EL (cell line): ENCODE data around the gene CDYL.

Experiments used
- DNase-seq: peaks from one replicate; pipeline ENCODE4 v3.0.0-alpha.2; 2016

CDYL gene

GRCh38 chr6:4776131-4776492 lies at the start of gene CDYL:
CDYL (plus strand) TSS chr6:4776404; CDS start chr6:4776784, 380 bp downstream.
- peak; percentile 91 for DNase-seq

DNA sequence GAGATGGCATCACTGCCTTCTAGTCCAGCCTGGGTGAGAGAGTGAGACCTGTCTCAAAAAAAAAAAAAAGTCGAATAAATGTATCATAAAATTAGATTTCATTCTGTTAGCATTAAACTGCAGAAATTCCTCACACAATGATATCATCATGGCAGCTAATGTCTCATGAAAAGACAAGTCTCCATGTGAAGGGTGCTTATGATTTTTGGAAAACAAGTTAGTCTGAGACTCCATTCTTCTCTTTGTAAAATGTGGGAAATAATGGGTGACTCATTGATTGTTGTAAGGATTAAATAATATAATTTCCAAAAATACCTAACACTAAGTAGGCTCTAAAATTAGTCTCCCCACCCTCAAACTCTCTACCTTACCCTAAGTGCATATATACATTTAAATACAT lies 49.6 kb upstream of the CDYL start:
- DNase-seq: no peak

DNA sequence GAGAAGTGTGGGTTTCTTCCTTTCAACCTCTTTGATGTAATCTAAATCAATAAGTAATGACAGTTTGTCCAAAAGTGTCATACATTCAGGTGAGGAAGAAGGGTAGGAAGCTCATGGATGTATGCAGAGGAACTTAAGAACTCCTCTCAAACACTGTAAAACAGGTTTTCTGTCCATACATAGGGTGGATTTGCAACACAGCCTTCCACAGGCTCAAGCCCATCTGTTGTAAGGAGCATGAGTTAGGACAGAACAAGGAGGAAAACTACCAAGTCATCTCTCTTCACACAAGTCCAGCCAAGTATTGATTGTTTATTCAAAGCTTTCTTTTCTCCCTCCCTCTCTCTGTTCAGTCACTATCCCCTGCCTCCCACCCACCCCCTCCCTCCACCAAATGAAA lies 49.0 kb upstream of the CDYL start:
- no peak for DNase-seq

GRCh38 chr6:4727671-4728435 lies 48.4 kb upstream of the CDYL start:
- DNase-seq: no peak

DNA sequence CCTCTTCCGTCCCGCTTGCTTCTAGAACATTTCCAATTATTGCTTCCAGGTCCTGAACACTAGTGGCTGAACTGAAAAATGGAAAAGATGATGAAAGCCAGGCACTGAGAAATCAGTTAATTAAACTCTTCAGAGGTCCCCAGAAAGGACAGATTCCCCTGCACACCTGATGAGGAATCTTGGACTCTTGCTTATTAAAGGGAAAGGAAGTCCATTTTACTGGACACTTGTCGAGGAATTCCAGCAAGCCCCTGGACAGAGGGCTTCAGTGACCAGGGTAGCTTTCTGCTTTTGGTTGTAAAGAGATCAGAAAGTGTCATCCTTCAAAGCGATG lies 47.8 kb upstream of the CDYL start:
- no peak for DNase-seq

DNA sequence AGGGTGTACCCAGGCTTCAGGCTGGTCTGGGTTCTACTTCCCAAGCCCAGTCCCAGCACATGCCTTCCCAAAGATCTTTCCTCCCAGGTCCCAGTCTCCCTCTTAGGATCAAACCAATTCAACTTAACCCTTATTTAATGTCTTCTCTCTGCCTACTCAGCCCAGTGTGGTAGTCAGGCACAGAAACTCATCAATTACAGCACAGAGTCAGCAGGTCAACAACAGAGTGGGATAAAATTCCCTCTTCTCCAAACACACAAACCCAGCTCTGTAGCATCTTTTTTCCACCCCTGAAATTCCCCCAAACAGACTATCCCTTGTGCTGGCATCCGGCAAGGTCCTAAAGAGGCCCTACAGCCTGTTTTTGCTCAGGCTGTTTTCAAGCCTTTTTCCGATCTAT lies 47.3 kb upstream of the CDYL start:
- DNase-seq: no peak

- no peak for DNase-seq
Observed at GRCh38 chr6:4731996-4732395, 44.2 kb upstream of the CDYL start.

DNA sequence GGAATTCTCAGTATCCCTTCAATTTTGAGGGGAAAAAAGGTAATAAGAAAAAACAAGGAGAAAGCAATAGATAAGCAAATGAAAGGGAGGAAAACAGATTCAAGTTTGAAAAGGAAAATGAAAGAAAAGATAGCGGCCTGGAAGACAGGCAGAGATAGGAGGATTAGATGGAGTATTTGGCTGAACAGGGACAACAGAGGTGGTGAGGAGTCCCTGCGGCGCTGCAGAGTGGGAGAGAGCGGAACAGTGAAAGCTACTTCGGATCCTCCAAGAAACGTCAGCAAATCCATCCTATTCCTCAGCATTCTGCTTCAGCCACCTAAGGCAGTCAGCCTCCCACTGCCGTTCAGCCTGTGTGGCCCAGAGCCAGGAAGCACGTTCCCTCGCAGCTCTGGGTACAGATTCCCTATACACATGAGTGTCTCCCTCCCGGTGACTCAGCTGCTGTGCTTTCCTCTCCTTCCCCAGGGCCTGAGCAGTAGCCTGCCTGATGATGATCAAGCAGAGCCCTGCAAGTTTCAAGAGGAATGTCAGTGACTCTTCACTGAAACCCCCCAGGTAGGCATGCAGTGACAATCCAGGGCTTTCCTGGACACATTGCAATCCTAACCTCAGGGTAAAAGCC lies 43.4 kb upstream of the CDYL start:
- peak; percentile 96 for DNase-seq

- no peak for DNase-seq
Observed at GRCh38 chr6:4736371-4736873, 39.8 kb upstream of the CDYL start.

- no peak for DNase-seq
Observed at GRCh38 chr6:4740032-4740431, 36.2 kb upstream of the CDYL start.

DNA sequence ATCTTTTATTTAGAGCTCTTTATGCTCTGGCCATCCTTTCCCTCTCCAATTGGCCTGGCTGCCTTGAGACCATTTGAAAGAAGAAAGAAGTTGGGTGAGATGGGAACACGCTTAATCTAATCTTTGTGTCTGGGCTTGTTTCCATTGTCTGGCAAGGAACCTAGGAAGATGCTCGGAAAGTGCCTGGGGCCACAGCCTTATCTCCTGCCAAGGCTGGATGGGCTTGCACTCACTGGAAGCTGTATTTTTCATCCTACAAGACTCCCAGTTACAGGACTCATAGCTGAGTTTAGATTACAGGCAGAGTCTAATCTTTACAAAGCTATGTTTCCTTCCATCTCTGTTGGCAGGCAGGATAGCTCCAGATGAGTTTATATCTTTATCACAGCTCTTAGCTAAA lies 33.1 kb upstream of the CDYL start:
- DNase-seq: no peak

- no peak for DNase-seq
Observed at GRCh38 chr6:4743926-4744325, 32.3 kb upstream of the CDYL start.

DNA sequence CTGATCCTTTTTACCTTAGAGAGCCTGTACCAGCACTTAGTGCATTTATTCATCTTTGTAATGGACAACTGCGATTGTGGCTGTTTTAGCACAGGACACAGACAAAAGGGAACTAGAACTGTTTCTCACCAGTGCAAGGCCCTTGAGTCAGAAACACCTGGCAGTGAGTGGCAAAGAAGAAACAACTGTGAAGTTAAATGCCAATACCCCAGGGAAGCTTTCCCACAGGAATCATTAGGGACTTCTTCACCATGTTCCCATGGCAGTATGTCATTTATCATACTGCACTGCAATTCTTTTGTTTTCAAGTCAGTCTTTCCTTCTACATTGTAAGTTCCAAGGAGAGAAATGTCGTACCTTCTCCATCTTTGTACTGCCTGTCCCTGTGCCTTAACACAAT lies 28.6 kb upstream of the CDYL start:
- DNase-seq: no peak

DNA sequence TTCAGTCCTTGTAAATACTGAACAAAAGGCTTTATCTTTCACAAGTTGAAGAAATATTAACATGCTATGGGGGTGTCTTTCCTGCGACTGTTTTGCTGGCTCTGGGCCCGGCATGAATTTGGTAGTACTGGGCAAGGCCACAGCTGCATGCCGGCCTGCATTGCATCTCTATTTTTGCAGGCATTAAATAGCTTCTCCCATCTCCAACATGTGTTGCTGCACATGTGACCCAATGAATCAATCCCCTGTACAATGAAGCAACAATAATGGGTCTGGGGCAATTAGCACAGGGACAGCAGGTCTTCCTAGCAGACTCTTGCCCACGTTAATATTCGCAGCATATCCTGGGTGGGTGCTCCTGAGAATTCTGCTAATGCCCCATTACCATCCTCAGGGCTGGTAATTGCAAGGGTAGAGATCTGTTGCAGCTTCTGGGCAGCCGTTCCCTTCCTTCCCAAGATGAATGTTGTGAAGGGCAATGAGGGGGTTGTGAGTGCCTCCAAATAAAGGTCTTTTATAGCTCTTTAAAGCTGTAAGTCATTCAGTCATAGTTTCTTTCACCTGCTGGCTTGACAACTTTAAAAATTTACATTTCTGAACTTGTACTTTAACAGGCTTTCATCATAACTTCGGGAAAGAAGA lies 24.3 kb upstream of the CDYL start:
- no peak for DNase-seq

- no peak for DNase-seq
Observed at GRCh38 chr6:4756247-4756646, 20.0 kb upstream of the CDYL start.

- DNase-seq: no peak
Observed at GRCh38 chr6:4759997-4760396, 16.2 kb upstream of the CDYL start.

GRCh38 chr6:4760773-4761172 lies 15.4 kb upstream of the CDYL start:
- no peak for DNase-seq

DNA sequence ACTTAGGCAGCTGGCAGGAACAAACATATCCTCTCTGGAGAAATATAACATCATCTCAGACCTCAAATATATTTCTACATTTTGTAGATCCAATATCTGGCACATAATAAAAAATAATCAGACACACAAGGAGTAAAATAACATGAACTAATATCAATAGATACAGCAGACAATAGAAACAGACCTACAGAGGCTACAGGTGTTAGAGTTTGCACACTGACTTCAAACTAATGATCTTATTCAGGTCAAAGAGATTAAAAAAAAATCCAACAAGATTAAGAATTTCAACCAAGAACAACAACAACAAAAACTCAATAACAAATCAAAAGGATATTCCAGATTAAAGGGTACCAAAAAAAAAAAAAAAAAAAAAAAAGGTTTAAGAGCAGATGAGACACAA lies 13.9 kb upstream of the CDYL start:
- no peak for DNase-seq

GRCh38 chr6:4763921-4764320 lies 12.3 kb upstream of the CDYL start:
- DNase-seq: no peak

DNA sequence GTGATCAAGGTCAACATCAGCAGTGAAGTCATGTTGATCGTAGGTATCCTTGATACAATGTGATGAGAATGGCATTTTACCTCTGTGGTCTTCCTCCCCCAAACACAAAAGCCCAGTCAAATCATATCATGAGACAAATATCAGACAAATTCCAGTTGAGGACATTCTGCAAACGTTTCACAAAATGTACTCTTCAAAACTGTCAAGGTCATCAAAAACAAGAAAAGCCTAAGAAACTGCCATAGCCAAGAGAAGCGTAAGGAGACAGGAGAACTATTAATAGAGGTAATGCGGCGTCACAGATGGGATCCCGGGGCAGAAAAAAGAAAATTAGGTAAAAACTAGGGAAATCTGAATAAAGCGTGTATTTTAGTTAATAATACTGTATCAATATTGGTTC lies 7.4 kb upstream of the CDYL start:
- DNase-seq: no peak

DNA sequence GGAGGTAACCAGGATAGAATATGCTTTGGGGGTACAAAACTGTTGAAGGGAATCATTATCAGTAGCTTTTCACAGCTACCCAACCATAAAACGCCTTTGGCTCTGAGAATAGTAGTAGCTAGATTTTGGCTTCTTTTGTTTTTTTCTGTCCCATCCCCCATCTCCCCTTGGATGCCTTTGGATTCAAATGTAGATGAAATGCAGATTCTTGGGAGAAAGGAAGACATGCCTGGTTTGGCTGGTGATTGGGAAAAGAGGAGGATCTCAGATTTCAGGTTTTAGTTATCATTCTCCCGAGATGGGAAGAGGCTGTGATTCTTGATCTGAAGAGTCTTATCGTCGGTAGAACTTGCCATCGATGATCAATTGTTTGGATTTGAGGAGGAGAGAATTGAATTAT lies 3.5 kb upstream of the CDYL start:
- no peak for DNase-seq

GRCh38 chr6:4773181-4773580 lies 3.0 kb upstream of the CDYL start:
- DNase-seq: no peak

- DNase-seq: no peak
Observed at GRCh38 chr6:4774296-4774695, 1.9 kb upstream of the CDYL start.

- DNase-seq: peak; percentile 15
Observed at GRCh38 chr6:4774715-4775493, 1.3 kb upstream of the CDYL start.
